HFFc6 (cell line): ENCODE data around the gene HSPA12B. TPM values are rescaled to one million over a fixed set of nuclear protein-coding genes. Genes with fewer than 3 reads are reported as not detected.

ENCODE experiments used
- DNase-seq: peaks from one replicate; pipeline ENCODE4 v3.0.0-alpha.2; 2018
- H3K27ac Mint-ChIP-seq: 2 replicates; pipeline ENCODE4 v1.8.0; 2020; ENCODE audit warnings: mild to moderate bottlenecking, mixed read lengths
- H3K27me3 Mint-ChIP-seq: 2 replicates; pipeline ENCODE4 v1.8.0; 2021; ENCODE audit warnings: mild to moderate bottlenecking, moderate library complexity, mixed read lengths; ENCODE audit not compliant: insufficient read depth
- H3K36me3 Mint-ChIP-seq: 2 replicates; pipeline ENCODE4 v1.8.0; 2021; ENCODE audit warnings: low read depth, mixed read lengths
- H3K4me1 Mint-ChIP-seq: 2 replicates; pipeline ENCODE4 v1.8.0; 2020; ENCODE audit warnings: low read depth, mixed read lengths
- H3K4me3 Mint-ChIP-seq: 2 replicates; pipeline ENCODE4 v1.8.0; 2020; ENCODE audit warnings: mild to moderate bottlenecking, moderate library complexity, mixed read lengths
- H3K9me3 Mint-ChIP-seq: 2 replicates; pipeline ENCODE4 v1.8.0; 2020; ENCODE audit warnings: mild to moderate bottlenecking, mixed read lengths
- total RNA-seq, 6 experiments: library from RNA; stranded (reverse); fragmentation: NEBNext Ultra II Directional; extraction: Animal tissue kit (Norgen Biotek cat#: 25700); gene quantifications; 2 replicates in 1 of 6; 3 replicates in 5 of 6; pipeline ENCODE4 v1.2.3, GENCODE V29; 2021
- TF ChIP-seq, protein P1 (sequence below): fragments of 200-600 bp; sonication (generic); IDR thresholded peaks from 2 replicates; pipeline ENCODE4 v1.5.0; 2021; ENCODE audit warnings: antibody characterized with exemption, mild to moderate bottlenecking

The HSPA12B gene
- total RNA-seq, 6 experiments from 2014 or later: not detected

DNA sequence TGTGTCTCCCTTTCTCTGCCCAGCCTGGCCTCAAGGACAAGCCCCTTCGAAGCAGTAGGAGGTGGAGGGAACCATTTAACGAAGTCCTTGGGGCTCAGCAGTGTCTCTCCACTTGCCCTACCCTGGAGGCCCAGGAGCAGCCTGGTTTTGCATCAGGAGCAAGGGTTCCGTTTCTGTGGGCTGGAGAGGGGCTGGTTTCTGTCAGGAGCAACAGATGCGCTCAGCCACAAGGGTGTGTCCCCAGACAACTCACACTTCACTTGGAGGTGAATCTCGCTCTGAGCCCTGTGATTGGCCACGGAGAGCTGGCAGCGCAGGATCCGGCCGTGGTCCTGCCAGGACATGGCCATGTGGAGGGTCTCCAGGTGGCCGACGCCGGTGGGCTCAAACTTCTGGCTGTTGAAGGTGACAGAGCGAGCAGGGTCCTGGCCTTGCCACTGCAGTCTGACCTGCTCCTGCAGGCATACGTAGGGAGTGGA is 27.0 kb upstream of the HSPA12B start:
- H3K4me1 Mint-ChIP-seq: peaks cover 7% of the 10 kb centered on the region; the same call in 1 of the 2 replicates
- H3K4me3 Mint-ChIP-seq: no peak overlapping the region
- no peak for DNase-seq
- TF ChIP-seq, protein P1, sequence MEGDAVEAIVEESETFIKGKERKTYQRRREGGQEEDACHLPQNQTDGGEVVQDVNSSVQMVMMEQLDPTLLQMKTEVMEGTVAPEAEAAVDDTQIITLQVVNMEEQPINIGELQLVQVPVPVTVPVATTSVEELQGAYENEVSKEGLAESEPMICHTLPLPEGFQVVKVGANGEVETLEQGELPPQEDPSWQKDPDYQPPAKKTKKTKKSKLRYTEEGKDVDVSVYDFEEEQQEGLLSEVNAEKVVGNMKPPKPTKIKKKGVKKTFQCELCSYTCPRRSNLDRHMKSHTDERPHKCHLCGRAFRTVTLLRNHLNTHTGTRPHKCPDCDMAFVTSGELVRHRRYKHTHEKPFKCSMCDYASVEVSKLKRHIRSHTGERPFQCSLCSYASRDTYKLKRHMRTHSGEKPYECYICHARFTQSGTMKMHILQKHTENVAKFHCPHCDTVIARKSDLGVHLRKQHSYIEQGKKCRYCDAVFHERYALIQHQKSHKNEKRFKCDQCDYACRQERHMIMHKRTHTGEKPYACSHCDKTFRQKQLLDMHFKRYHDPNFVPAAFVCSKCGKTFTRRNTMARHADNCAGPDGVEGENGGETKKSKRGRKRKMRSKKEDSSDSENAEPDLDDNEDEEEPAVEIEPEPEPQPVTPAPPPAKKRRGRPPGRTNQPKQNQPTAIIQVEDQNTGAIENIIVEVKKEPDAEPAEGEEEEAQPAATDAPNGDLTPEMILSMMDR: no peak
- H3K9me3 Mint-ChIP-seq: no peaks in the 10 kb centered on the region
- H3K27me3 Mint-ChIP-seq: peaks cover 9% of the 10 kb centered on the region
- no peak overlapping the region for H3K27ac Mint-ChIP-seq
- no peaks in the 10 kb centered on the region for H3K36me3 Mint-ChIP-seq

DNA sequence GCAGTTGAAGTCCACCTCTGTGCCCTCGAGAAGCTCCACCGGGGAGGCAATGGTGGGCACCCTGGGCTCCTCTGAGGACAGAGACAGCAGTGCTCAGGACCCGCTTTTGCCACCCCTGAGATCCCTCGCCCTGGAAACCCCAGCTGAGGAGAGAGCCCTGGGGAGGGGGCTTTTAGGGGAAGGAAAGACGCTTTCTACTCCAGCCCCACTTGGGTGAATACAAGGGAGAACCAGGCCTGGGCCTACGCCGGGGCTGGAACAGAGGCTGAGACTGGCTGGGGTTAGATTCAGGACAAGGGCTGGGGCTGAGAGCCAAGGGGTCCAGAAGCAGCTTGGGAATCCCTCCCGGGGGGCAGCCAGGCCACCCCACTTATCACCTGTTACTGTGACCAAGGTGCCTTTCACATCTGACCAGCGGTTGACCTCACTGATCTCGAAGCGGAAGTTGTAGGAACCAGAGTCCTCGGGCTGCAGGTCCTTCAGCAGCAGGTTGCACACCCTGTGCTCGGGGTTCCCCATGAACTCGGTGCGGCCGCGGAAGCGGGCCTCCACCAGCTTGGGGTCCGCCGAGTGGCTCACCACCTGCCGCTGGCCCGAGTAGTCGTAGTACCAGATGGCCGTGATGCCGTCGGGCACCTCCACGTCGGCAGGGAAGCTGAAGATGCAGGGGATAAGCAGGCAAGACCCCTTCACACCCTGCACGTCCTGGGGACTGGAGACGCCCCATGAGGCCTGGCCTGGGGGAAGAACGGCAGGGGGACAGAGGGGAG is 26.3 kb upstream of the HSPA12B start:
- no peak for DNase-seq
- H3K27ac Mint-ChIP-seq: no peak overlapping the region

DNA sequence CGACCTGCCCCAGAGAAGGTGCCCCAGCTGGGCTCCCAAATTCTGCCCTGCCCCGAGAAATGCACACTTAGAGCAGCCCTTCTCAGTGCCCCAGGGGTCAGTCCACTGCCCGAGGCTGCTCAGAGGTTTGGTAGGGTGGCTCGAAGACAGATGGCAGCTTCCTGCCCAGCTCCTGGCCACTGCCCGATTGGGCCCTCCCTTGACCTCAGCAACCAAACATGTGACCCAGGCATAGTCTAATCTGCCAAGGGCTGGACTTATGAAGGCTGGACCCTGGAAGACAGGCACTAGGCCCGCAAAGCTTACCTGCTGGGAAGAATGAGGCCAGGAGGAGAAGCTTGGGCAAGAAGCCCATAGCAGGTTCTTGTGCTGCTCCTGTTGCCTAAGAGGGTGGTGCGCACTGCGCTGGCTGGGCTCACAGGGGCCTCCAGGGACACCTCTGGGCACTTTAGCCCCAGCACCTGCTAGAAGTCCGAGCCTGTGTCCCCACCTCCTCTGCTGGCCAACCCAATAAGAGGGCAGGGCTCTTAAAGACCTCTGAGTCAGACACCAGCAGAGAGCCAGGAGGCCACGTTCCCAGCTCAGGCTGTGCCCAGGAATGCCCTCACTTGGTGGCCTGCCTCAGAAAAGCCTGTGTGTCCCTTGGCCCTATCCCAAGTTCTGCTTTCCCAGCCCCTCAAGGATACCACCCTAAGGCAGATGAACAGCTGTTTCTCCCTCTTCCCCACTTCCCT is 25.5 kb upstream of the HSPA12B start:
- H3K27ac Mint-ChIP-seq: no peak overlapping the region
- H3K36me3 Mint-ChIP-seq: no peaks in the 10 kb centered on the region
- TF ChIP-seq, protein P1: no peak
- no peak overlapping the region for H3K4me3 Mint-ChIP-seq
- no peaks in the 10 kb centered on the region for H3K9me3 Mint-ChIP-seq
- DNase-seq: peak; percentile 33
- H3K27me3 Mint-ChIP-seq: peaks cover 10% of the 10 kb centered on the region
- H3K4me1 Mint-ChIP-seq: peaks cover 7% of the 10 kb centered on the region; the same call in 1 of the 2 replicates

More for the DNA sequence above, 26.3 kb upstream of the HSPA12B start:
- TF ChIP-seq, protein P1: no peak
- Mint-ChIP-seq H3K27me3 (peaks cover 9% of the 10 kb centered on the region), H3K36me3 (no peaks in the 10 kb centered on the region), H3K4me3 (no peak overlapping the region), H3K4me1 (peaks cover 7% of the 10 kb centered on the region; the same call in 1 of the 2 replicates), H3K9me3 (no peaks in the 10 kb centered on the region)

DNA sequence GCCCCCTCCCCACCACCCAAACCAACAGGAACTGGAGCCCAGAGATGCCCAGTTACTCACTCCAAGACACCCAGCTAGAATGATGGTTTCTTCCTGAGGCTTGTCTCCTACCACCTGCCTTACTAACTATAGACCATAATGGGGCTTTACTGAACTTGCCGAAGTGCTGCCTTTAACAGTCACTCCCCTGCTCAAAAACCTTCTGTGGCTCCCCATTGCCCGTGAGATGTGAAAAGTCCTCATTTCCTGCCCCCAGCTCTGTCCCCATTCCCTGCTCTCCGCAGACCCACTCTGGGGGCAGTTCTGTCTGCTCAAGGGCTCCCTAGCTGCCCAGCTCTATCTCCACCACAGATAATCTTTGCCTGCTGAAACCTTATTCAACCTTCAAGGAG is 25.0 kb upstream of the HSPA12B start:
- TF ChIP-seq, protein P1: no peak
- peaks cover 7% of the 10 kb centered on the region; the same call in 1 of the 2 replicates for H3K4me1 Mint-ChIP-seq
- H3K9me3 Mint-ChIP-seq: no peaks in the 10 kb centered on the region
- peaks cover 10% of the 10 kb centered on the region for H3K27me3 Mint-ChIP-seq
- DNase-seq: no peak
- H3K36me3 Mint-ChIP-seq: no peaks in the 10 kb centered on the region
- no peak overlapping the region for H3K27ac Mint-ChIP-seq
- H3K4me3 Mint-ChIP-seq: no peak overlapping the region

DNA sequence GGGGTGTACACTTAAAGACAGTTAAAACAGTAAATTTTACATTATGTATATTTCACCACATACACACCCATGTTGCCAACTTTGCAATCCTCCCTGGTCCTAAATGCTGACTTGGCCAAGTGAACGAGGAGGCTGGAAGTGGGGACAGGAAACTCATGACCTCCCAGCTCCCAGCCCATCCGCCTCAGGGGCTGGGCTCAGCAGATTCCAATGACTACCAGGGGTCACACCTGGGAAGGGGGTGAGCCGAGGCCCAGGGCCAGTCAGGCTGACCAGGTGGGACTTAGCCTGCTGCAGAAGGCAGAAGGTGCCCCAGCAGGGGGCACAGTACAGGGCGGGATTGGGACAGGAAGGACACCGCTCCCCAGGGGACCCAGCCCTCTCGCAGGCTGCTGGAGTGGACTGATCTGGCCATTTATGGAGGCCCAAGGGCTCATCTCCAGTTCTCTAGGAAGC is 22.4 kb upstream of the HSPA12B start:
- Mint-ChIP-seq H3K4me1 (peaks cover 7% of the 10 kb centered on the region; the same call in 1 of the 2 replicates), H3K36me3 (no peaks in the 10 kb centered on the region), H3K27ac (no peak overlapping the region), H3K27me3 (peaks cover 3% of the 10 kb centered on the region), H3K9me3 (no peaks in the 10 kb centered on the region), H3K4me3 (no peak overlapping the region)
- TF ChIP-seq, protein P1: no peak
- no peak for DNase-seq
